Activated CD8-positive, alpha-beta memory T cell treated with anti-CD3 and anti-CD28 coated beads, Interleukin-2, amount 50 U/mL, for 1 hour (primary cell): Measurements from ENCODE around the gene CACNB2.

Experiments used
- DNase-seq: peaks from one replicate; pipeline ENCODE4 v3.0.0-alpha.2; 2020; ENCODE audit errors: extremely low read depth

The CACNB2 gene

DNA sequence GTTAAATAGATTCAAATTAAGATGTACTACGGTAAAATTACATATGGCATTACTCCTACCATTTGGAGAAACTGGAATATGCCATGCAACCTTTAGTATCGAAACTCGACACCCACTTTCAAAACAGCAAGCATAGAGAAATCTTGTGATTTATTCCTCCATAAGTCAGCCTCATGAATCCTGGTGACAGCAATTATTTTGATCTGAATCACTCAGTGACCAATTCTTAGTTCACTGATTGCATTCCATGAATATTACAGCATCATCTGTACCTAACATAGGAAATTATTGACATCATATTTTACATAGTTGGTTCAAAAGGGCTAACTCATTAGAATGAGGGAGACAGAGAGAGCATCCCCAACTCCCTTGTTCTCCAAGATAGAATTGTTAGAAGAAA is 89.6 kb downstream of the CACNB2 start:
- DNase-seq: no peak

DNA sequence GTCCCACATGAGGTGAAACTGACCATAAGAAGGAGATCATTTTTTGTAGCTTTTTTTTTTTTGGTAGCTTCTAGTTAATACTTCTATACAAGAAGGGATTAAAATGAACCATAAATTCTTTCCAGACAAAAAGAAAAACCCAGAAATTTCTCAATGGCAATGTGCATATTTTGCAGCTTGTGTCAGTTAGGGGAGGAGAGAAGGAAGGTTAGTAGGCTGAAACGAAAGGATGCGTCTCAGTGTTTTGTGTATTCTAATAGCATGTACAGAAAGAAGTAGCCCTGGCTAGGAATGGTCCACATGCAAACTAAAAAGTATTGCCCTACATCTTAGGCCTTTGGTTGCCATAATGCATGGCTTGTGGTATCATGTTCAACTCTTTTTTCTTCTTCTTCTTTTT is 90.6 kb downstream of the CACNB2 start:
- no peak for DNase-seq

DNA sequence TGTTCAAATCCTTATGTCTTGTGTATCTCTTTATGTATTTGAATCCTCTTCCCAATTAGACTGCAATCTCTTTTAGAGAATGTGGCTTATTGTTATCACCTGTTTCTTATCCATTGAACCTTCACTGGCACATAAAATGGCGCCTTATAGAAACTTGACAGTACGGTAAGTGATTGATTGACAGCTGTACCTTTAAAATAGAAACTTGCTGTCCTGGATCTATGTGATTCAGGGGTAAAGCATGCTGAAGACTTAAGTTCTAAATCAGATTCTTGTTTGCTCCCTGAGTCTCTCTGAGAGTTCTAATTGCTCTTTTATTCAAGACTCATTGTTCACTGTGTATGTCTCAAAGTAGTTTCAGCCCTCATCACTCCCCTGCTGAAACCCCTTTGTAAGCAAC is 91.3 kb downstream of the CACNB2 start:
- no peak for DNase-seq

DNA sequence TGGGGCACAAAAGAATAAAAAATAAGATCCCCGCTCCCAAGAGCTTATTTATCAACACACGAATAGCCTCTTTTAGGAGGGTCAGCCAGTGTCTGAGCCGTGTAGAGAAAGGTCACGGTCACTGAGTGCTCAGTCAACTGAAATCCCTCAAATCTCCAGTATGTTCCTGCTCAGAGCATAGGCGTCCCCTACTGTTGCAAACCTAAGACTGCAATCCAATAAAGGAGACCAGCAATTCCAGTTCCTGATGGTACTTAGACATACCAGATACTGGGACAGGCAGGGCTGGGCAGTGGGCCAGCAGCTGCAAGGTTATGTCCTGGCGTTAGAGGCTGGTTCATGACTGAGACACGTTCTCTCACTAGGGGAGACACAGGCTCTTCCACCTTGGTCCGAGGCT is 93.6 kb downstream of the CACNB2 start:
- no peak for DNase-seq

DNA sequence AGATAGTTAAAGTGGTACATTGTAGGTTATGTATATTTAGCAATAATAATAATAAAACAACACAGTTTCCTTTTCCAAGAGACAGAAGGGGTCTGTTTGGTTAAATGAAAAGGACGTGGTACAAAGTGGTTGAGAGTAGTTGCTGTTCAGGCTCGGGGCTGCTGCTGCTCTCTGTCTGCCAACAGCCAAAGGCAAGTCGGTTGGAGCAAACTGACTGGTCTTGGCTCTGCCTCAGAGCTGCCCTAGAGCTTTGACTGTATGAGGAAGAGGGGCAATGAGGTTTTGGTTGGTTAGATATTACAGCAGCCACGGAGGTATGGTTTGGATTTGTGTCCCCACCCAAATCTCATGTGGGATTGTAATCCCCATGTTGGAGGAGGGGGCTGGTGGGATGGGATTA is 95.3 kb downstream of the CACNB2 start:
- no peak for DNase-seq

DNA sequence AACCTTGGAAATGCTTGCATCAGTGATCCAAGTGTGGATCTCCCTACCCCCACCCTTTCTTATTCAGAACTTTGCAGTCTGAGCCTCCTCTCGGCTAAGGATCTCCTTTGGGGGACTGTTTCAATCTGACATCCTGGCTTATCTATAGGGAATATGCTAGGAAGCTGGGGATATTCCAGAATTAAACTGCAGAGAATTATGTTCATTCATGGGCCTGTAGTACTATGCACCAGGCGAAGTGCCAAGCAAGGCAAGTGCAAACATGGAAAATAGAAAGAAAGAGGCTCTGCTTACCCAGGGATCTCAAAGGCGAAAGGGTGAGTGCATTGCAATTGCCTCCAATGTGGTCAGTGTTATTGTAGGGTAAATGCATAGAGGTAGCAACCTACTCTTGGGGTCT is 96.5 kb downstream of the CACNB2 start:
- DNase-seq: no peak

DNA sequence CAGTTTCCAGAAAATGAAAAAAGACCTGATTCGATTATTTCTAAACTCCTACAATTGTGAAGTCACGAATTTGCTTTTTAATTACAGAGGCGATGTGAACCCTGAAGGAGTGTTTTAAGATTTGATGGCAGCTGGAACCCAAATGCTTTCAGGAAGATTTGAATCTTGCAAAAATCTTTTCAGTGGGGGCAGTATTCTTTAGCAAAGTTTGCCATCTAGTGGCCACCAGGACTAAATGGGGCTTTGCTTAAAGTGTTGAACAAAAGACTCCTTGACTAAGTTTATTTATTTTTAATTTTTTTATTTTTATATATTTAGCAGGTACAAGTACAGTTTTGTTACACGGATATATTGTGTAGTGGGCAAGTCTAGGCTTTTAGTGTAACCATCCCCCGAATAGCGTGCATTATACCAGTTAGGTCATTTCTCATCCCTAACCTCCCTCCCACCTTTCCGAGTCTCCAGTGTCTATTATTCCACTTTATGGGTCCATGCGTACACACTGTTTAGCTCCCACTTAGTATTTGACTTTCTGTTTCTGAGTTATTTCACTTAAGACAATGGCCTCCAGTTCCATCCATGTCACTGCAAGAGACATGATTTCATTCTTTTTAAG is 98.8 kb downstream of the CACNB2 start:
- DNase-seq: no peak

DNA sequence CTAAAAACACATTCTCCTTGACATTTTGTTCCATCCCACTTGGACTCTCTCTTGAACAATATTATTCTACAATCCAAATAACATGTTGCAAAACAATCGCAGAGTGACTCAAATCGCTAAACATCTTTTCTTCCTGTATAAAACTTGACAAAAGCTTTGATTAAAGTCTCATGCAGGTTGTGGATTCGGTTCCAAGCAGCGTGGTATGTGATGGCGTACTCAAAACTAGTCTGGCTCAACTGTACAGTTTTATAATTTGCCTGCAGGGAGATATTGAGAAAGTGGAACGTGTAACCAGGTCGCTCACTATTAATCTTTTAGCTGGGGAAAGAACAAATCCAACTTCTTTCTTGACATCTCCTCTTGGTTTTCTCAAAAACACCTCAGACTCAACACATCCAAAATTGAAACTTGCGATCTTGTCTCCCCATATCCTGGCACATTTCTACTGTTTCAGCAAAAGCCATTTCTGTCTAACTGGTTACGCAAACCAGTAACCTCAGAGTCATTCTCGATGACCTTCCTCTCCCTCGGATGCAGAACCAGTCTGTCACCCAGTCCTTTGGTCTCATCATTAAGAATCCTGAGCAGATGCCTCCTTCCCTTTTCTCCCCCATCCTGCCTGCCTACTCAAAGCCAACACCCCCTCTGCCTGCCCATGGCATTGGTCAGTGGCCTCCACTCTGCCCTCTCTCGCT is 100.1 kb downstream of the CACNB2 start:
- DNase-seq: no peak

DNA sequence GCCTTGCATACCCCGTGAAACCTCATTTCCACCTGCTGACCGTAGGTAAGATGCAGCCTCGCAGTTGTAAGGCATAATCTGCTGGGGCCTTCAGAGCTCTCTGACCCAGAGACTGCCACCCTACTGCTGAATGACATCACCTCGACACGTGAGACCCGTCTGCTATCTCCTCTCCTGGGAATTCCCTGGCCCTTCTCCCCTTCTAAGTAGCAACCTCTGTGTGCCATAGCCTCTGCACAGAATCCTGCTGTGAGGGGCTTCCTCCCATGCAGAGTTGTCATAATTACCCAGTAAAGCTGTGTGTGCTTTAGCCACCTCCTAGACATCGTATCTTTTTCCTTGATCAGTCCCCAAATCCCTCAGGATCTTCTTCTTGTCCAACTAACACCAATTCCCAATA is 106.7 kb downstream of the CACNB2 start:
- no peak for DNase-seq

DNA sequence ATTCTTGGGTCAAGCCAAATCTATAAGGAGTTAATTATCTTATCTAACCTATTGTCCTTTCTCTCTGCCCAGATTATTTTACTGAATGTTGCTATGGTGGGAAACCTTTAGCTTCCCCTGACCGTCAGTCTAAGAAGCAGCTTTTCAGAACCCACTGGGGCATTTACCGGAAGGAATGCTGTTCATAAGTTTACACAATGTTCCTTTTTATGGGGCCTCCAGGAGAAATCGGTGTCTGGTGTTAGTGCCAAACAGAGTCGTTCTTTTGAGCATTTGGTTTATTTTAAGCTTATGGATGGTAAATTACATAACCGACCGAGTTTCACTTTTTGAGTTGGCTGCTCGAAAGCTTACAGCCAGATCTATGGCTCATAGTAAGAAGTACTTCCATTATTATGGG is 111.9 kb downstream of the CACNB2 start:
- no peak for DNase-seq

DNA sequence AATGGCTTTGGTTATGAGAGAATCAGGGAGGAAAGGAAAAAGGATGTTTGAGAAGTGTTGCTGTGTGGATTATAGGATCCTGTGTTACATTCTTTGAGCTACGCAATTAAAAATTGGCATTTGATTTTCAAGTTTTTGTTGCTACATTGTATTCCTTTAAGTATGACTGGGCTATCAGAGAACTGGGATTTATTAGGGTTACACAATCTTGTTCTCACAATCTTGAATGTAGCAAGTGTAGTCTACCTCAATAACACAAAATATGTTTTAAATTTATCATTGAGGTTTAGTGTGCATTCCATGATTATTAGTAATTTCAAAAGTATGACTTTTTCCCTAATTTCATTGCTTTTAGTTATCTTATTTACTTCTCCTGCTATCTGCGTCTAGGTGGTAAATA is 113.9 kb downstream of the CACNB2 start:
- no peak for DNase-seq

DNA sequence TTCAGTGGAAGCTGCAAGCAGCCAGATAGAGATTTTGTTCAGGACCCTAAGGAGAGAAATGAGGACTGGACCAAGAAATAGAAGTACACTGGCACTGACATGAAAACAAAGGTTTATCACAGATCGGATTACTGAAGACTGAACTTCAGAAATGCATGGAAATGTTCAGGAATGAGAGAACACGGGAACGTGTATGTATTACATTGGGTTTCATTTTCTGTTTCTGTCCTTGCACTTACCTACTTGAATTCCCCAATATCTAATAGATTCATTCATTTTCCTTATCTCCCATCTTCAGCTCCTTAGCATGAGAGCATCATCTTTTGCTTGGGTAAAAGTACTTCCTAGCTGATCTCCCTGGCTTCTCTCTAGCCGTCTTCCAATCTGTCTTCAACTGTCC is 114.5 kb downstream of the CACNB2 start:
- DNase-seq: no peak

DNA sequence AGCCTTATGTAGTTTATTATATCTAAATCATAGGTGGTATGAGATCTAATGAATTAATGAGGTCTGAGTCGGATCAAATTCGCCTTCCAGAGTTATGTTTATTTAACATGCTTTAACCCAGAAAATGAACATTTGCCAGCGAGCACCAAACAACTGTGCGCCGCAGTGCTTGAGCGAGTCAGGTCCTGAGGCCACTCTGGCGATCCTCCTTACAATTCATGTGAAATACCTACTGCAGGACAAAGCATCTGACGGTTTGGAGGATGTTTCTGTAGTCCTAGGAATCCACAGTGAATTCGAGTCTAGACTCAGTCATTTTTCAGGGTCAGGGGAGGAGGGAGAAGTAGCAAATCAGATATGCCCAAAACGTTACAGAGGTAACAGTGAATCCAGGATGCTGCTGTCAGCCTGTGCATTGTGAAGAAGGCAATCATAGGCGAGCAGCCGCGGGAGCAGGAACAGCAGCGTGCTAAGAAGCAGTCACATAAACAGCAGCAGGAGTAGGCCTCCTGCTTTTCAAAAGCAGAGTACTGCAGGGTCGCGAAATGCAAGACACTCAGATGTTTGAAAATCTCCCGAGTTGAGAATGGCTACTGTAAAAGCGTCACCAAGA is 120.2 kb downstream of the CACNB2 start:
- no peak for DNase-seq

DNA sequence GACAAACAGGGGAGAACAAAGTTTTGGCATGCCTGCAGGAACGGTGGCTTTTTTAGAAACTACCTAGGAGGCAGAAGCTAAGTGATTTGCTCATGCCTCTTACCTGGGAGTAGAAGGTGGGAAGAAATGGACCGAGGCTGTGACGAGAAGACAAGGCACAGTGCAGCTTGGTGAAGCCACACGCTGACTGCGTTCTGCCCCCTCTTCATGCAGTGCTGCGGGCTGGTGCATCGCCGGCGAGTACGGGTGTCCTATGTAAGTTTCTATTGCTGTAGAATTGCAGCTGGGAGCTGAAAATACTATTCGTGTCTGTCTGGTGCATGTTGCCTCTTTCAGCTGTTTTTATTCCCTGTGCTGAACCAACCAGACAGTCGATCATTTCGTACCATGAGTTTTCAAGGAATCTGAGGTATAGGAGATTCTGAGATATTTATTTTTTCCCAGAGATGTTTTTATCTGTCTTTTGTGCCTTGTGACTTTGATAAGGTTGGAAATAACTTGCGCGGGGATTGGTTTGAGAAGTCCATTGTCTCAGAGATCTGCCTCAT is 120.9 kb downstream of the CACNB2 start:
- no peak for DNase-seq

DNA sequence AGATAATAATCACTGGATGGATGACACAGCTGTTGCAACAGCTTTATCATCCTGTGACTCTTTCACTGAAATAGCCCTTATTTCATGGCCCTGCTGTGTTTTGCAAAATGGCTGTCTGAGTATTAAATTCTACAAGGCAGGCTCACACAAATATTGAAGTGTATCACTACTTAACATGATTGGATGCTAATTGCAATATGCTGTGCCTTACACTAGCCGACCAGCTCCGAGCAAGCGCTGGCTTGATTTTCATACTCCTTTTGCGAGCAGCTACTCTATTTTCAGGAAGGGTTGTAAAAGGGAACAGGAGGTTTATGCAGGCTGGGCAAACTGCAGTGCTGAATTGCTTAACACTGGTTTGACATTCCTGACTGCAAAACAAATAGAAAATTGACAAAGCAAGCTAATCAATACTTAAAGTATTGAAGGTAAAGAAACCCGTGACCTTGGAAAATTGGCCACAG is 121.6 kb downstream of the CACNB2 start:
- no peak for DNase-seq

DNA sequence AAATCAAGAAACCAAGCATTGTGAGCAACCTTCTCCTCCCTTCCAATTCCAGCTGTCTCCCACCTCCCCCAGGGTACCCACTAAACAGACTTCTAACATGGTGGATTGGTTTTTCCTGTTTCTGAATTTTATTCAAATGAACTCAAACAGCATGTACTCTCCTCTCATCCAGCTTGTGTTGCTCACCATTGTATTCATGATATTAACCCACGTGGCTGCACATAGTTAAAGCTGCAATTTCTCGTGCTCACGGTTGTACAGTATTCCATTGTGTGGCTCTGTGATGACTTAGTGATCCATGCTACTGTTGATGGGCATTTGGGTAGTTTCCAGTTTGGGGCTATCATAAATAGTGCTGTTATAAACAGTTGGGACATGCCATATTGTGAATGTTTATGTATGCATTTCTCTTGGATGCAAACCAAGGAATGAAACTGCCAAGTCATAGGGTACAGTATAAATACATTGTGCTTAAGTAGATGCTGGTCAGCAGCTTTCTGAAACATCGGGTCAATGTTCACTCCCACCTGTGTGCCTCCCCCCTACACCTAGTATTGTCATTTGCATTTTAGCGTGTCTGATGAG is 124.3 kb downstream of the CACNB2 start:
- no peak for DNase-seq

DNA sequence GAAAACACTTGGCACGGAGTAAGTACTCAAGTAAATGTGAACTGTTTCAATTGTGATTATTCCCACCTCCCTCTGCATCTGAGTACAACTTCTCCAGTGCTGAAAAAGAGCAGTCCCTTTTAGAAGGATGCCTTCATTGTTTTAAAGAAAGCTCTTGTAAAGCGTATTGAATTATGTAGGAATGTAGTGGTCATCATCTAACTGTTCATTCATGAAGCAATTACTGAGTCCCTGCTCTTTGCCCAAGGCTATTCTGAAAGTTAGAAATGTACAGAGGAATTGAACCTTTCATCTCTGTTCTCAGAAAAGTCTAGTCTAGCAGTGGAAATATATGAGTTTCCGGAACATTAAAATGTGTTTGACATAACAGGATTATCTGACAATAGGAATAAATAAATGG is 127.8 kb downstream of the CACNB2 start:
- no peak for DNase-seq

DNA sequence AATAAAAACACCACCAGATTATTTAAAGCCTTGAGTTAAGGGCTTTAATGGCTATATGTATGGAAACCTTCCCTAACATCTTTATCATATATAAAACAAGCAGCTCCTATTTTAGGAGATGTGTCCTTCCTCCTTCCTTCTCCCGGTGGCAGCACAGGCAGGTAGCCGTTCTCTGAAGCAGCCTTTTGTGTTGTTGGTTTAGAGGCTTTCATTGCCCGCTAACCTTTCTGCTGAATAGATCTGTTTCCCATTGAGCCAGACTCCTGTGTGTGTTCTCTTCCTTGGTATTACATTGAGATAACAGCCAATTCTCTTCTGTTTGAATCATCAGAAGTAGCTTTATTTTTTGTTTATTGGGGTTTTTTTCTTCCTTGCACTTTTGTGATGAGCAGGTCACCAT is 131.3 kb downstream of the CACNB2 start:
- DNase-seq: no peak

DNA sequence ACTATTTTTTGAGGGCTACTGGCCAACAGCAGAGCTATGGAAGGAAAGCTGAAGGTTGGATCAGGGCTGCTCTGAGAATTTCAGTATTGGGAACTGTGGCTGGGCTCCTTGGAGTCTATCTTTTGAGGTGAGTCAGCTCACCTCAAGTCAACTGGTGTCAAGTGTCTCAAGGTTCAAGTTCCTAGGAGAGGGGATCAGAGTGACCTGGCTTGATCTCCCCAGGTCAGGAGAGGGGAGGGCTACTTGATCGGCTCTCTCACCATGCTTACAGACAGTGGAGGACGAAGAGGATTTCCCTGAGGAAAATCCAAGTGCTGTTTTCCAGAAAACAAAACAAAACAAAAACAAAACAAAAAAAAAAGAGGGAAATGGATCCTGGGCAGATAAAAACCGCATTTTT is 132.8 kb downstream of the CACNB2 start:
- DNase-seq: no peak

DNA sequence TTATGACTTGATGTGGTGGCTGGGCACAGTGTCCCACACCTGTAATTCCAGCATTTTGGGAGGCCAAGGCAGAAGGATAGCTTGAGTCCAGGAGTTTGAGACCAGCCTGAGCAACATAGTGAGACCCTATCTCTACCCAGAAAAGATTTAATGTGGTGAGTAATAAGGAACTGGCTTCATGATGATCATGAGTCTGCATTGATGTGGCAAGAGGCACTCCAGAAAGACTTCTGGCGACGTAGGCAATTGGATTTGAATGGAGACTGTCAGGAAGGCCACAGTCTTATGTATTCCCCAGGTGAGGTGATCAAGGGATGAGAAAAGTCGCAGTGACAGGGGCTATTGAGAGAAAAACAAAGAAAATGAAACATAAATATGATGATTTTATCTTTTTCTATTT is 138.0 kb downstream of the CACNB2 start:
- DNase-seq: no peak

DNA sequence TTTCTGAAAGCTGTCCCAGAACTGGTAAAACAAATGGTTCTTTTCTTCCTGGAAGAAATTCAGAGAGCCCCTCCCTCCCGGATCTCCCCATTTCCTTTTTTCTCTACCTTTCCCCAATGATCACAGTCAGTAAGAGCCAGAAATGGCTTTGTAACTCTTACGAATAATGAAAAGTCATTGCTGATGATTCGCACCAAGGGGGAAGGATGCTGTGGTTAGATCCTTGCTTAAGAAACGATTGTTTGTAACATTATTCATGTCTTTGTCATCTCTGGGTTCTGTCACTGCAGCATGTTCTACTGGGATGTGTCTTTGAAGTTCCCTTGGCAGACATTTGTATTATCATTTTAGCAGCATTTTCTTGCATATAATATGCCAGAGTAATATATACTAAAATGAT is 138.9 kb downstream of the CACNB2 start:
- DNase-seq: no peak

DNA sequence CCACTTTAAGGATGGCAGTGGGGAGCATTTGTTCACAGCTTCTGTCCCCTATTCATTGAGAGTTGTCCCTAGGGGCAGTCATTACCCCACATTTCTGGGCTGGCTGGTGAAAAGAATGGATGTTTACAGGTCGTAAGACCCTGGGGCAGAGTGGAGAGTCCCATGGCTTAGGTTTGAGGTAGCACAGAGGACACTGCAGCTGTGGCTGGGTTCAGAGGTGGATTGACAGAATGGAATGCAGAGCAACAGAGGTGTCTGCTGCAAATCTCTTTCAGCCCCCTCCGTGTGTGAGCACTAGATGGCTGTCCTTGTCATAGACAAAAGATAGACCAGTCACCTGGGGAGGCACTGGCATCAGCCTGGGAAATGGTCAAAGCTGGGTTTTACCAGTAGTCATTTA is 141.9 kb downstream of the CACNB2 start:
- DNase-seq: no peak
